Left ventricle myocardium inferior (tissue), 1 donor: ENCODE data around the gene ISM2. TPM values are rescaled to one million over a fixed set of nuclear protein-coding genes. Genes with fewer than 3 reads are reported as not detected.

Experiments
- DNase-seq: peaks from one replicate; pipeline ENCODE4 v3.0.0-alpha.2; 2020
- H3K27ac ChIP-seq: fragments of 200-600 bp; replicated peaks from 2 replicates; pipeline ENCODE4 v1.8.0; 2021
- H3K27me3 ChIP-seq: fragments of 200-600 bp; 2 replicates; pipeline ENCODE4 v1.8.0; 2021; ENCODE audit warnings: low read depth
- H3K36me3 ChIP-seq: fragments of 200-600 bp; 2 replicates; pipeline ENCODE4 v1.8.0; 2021
- H3K4me1 ChIP-seq: fragments of 200-600 bp; 2 replicates; pipeline ENCODE4 v1.8.0; 2021
- H3K4me3 ChIP-seq: fragments of 200-600 bp; 2 replicates; pipeline ENCODE4 v1.8.0; 2021; ENCODE audit warnings: mild to moderate bottlenecking, moderate library complexity
- H3K9me3 ChIP-seq: fragments of 200-600 bp; replicated peaks from 2 replicates; pipeline ENCODE4 v1.8.0; 2021
- intact Hi-C: fragments of 100-400 bp; cut with micrococcal nuclease; formaldehyde crosslinking; loops from one replicate; pipeline ENCODE4 v1.11.0; 2022
- total RNA-seq: library from RNA; stranded (reverse); fragmentation: NEBNext Ultra II Directional; extraction: Animal tissue kit (Norgen Biotek cat#: 25700); gene quantifications from one replicate; pipeline ENCODE4 v1.2.1, GENCODE V29; 2021
- TF ChIP-seq, protein P1 (sequence below): fragments of 200-600 bp; IDR thresholded peaks from 2 replicates; pipeline ENCODE4 v1.8.0; 2021; ENCODE audit warnings: antibody characterized with exemption, mild to moderate bottlenecking, borderline replicate concordance
- donor health status: DM: no; HTN: yes; CAD: no; lungs with severe emphysema.

Gene ISM2
- total RNA-seq, 1 donor from 2014 or later: not detected

DNA sequence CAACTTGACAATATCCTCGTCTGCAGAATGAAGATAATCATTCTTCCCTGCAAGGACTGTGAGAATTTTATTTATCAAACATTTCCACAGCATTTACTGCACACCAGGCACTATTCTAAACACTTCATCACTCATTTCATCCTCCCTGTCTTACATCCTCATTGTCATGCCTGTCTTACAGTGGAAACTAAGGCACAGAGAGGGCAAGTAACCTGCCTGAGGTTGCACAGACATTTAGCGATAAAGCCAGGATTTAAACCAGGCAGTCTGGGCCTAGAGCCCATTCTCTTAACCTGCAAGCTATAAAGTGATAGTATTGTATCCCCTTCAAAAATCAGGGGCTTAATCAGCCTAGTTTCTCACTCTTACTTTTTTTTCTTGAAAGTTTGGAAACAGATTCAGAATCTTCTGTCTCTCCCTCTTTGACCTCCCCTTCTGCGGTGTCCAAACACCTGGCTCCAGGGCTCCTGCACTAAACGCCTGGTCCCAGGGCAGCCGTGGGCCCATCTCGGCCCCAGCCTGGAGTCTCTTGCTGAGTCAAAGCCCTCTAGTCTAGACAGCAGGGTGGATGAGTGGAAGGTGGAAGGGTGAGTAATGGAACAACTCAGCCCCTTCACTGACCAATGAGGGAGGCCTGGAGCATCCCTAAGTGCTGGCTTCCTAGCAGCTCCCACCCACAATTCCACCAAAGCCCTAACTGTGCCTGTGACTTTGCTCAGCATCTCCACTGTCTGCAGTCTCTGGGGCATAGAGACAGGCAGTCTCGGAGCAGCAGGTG is 12.5 kb downstream of the ISM2 start:
- Histone ChIP-seq H3K4me3 (no peak overlapping the region), H3K27me3 (no peaks in the 10 kb centered on the region), H3K4me1 (no peaks in the 10 kb centered on the region), H3K36me3 (no peaks in the 10 kb centered on the region), H3K27ac (no peak overlapping the region), H3K9me3 (no peaks in the 10 kb centered on the region)
- no peak for DNase-seq
- intact Hi-C loops: no loop called here
- TF ChIP-seq, protein P1, sequence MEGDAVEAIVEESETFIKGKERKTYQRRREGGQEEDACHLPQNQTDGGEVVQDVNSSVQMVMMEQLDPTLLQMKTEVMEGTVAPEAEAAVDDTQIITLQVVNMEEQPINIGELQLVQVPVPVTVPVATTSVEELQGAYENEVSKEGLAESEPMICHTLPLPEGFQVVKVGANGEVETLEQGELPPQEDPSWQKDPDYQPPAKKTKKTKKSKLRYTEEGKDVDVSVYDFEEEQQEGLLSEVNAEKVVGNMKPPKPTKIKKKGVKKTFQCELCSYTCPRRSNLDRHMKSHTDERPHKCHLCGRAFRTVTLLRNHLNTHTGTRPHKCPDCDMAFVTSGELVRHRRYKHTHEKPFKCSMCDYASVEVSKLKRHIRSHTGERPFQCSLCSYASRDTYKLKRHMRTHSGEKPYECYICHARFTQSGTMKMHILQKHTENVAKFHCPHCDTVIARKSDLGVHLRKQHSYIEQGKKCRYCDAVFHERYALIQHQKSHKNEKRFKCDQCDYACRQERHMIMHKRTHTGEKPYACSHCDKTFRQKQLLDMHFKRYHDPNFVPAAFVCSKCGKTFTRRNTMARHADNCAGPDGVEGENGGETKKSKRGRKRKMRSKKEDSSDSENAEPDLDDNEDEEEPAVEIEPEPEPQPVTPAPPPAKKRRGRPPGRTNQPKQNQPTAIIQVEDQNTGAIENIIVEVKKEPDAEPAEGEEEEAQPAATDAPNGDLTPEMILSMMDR: no peak

DNA sequence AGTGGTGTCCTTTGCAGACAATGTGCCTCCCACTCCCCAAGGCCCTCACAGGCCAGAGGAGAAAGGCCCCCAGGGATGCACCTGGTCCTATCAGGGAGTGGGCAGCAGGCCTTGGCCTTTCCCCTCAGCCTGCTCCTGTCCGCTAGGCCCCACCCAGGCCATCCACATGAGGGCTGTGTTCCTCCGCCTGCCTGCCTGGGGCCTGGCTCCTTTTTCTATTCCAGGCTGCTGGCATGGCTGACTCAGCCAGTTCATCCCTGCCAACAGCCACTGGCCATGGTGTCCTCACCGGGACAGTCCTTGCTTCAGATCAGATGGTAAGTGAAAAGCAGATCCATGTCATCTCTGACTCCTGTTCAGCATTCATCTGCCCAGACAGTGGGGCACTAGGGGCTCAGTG is 13.4 kb downstream of the ISM2 start:
- intact Hi-C loops: no loop called here
- DNase-seq: no peak
- no peaks in the 10 kb centered on the region for H3K36me3 ChIP-seq
- no peaks in the 10 kb centered on the region for H3K9me3 ChIP-seq
- H3K4me3 ChIP-seq: no peak overlapping the region
- no peaks in the 10 kb centered on the region for H3K27me3 ChIP-seq
- H3K4me1 ChIP-seq: no peaks in the 10 kb centered on the region
- TF ChIP-seq, protein P1: no peak
- no peak overlapping the region for H3K27ac ChIP-seq

DNA sequence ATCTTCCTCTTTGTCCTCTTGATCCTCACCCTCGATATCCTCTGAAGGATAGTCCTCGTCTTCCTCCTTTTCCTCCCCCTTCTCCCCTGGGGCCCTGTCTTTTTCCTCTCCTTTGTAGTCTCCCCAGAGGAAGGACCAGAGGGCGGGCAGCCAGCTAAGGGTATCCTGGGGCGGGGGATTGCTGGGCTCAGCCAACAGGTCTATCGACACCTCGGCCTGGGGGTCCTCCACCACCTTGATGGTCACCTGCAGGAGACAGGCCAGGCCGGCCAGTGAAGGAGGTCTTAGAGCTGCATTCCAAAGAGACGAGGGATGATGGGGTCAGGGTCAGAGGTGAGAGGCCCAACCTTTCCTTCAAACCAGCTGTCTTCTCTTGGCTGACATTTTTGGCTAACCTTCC is 16.2 kb downstream of the ISM2 start:
- no peak for DNase-seq
- Histone ChIP-seq H3K4me1 (no peaks in the 10 kb centered on the region), H3K9me3 (no peaks in the 10 kb centered on the region), H3K27ac (no peak overlapping the region), H3K4me3 (no peak overlapping the region), H3K36me3 (no peaks in the 10 kb centered on the region), H3K27me3 (no peaks in the 10 kb centered on the region)
- intact Hi-C loops: no loop called here
- TF ChIP-seq, protein P1: no peak

DNA sequence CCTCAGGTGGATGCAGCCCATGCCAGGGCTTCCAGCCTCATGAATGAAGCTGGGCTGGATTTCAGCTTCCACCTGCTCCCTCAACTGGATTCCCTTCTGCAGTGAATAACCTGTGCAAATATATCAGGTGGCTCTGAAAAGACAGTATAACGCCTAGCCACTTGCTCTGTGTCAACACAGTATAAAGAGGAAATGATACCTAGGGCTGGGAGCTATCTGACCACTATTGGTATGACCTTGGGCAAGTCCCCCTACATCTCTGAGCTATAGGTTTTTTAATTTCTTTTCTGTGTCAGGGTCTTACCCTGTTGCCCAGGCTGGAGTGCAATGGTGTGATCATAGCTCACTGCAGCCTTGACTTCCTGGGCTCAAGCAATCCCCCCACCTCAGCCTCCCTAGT is 19.8 kb downstream of the ISM2 start:
- Histone ChIP-seq H3K4me1 (no peaks in the 10 kb centered on the region), H3K27me3 (no peaks in the 10 kb centered on the region), H3K27ac (no peak overlapping the region), H3K9me3 (no peaks in the 10 kb centered on the region), H3K36me3 (no peaks in the 10 kb centered on the region), H3K4me3 (no peak overlapping the region)
- no peak for DNase-seq
- TF ChIP-seq, protein P1: no peak
- intact Hi-C loops: no loop called here

DNA sequence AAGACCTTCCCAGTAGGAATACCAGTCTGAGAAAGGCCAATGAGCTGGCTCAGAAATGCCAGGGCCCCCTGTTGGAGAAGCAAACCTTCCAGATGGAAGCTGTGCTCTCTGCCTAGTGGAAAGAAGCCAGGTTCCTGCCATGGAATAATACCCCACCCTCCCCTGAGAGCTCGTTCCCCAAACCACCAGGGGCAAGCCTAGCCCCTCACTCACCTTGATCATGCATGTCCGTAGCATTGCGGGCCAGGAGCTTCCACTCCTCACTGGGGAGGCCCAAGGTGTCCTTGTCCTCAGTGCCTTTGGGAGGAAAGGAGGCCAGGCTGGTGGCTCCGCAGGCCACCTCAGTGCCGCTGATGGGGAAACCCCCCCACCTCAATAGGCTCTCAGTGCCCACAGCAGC is 20.6 kb downstream of the ISM2 start:
- no peak overlapping the region for H3K4me3 ChIP-seq
- H3K4me1 ChIP-seq: no peaks in the 10 kb centered on the region
- TF ChIP-seq, protein P1: no peak
- DNase-seq: no peak
- no peak overlapping the region for H3K27ac ChIP-seq
- intact Hi-C loops: no loop called here
- H3K27me3 ChIP-seq: no peaks in the 10 kb centered on the region
- no peaks in the 10 kb centered on the region for H3K36me3 ChIP-seq
- H3K9me3 ChIP-seq: no peaks in the 10 kb centered on the region
